NCI-H2107 treated with DMSO at 0.1 percent for 48 hours (cell line): ENCODE results near the gene MBNL2.
"Not testable (repeated sequence)": the region's sequence is repeated elsewhere in the genome, so short reads cannot be mapped to it uniquely, and the experiment has no call there.

Experiments
- DNase-seq: peaks from one replicate; lab custom pipeline; 2025; ENCODE audit not compliant: unreplicated experiment; lab: John Stamatoyannopoulos, UW

The MBNL2 gene

GRCh38 chr13:97341135-97341534, 119.0 kb downstream of the MBNL2 start:
- DNase-seq: no peak

- no peak for DNase-seq
Measured at GRCh38 chr13:97342136-97342535, 120.0 kb downstream of the MBNL2 start.

GRCh38 chr13:97342936-97343335, 120.8 kb downstream of the MBNL2 start:
- DNase-seq: no peak

GRCh38 chr13:97344265-97345175, 122.4 kb downstream of the MBNL2 start:
- peak; percentile 20 for DNase-seq

GRCh38 chr13:97346097-97346496, 124.0 kb downstream of the MBNL2 start:
- DNase-seq: no peak

- no peak for DNase-seq
Measured at GRCh38 chr13:97346561-97347254, 124.6 kb downstream of the MBNL2 start.

- no peak for DNase-seq
Measured at GRCh38 chr13:97347255-97347932, 125.3 kb downstream of the MBNL2 start.

GRCh38 chr13:97348569-97349100, 126.5 kb downstream of the MBNL2 start:
- no peak for DNase-seq

GRCh38 chr13:97352012-97352411, 129.9 kb downstream of the MBNL2 start:
- not testable (repeated sequence) for DNase-seq

- DNase-seq: no peak
Measured at GRCh38 chr13:97352815-97353214, 130.7 kb downstream of the MBNL2 start.

GRCh38 chr13:97353927-97354675, 132.0 kb downstream of the MBNL2 start:
- no peak for DNase-seq

GRCh38 chr13:97354808-97355207, 132.7 kb downstream of the MBNL2 start:
- DNase-seq: no peak

- no peak for DNase-seq
Measured at GRCh38 chr13:97356592-97356991, 134.5 kb downstream of the MBNL2 start.

GRCh38 chr13:97359181-97360057, 137.3 kb downstream of the MBNL2 start:
- DNase-seq: peak; percentile 46

GRCh38 chr13:97360610-97361009, 138.5 kb downstream of the MBNL2 start:
- no peak for DNase-seq

- no peak for DNase-seq
Measured at GRCh38 chr13:97364031-97364430, 141.9 kb downstream of the MBNL2 start.

GRCh38 chr13:97364827-97365226, 142.7 kb downstream of the MBNL2 start:
- no peak for DNase-seq

GRCh38 chr13:97366172-97366688, 144.1 kb downstream of the MBNL2 start:
- no peak for DNase-seq

- peak; percentile 9 for DNase-seq
Measured at GRCh38 chr13:97367016-97367822, 145.1 kb downstream of the MBNL2 start.
